ENCODE data around the gene MGMT. TPM values are rescaled to one million over a fixed set of nuclear protein-coding genes. Genes with fewer than 3 reads are reported as not detected.

Gene MGMT
- total and polyA plus RNA-seq, 4 experiments from 2014 or later, result 18.5 to 31.3 (median 24.4) TPM

GRCh38 chr10:129645487-129645886 lies 178.4 kb downstream of the MGMT start:
- Mint-ChIP-seq H3K4me3 (no peak overlapping the region), H3K27ac (no peak overlapping the region), H3K4me1 (peaks cover 0 to 3% (median 1%) of the 10 kb centered on the region in 4 donors), H3K36me3 (peaks cover 12 to 38% of the 10 kb centered on the region in 2 donors), H3K27me3 (no peaks in the 10 kb centered on the region), H3K9me3 (peaks cover 0 to 24% (median 3%) of the 10 kb centered on the region in 8 donors)
- no peak overlapping the region for H3K4me3 ChIP-seq (ENCODE audit: low read length in 2 of 2)
- H3K36me3 ChIP-seq (ENCODE audit: insufficient read depth, low read length), result no peaks in the 10 kb centered on the region
- ChIA-PET POLR2A (ENCODE audit: partially characterized antibody) (no interaction called here), CTCF (ENCODE audit: partially characterized antibody) (no interaction called here)
- H3K27ac ChIP-seq (ENCODE audit: low read depth, low read length), result no peak overlapping the region
- no peaks in the 10 kb centered on the region for H3K4me1 ChIP-seq (ENCODE audit: insufficient read depth, low read length)
- DNase-seq, result no peak
- no peaks in the 10 kb centered on the region for H3K27me3 ChIP-seq (ENCODE audit: insufficient read depth, low read length)
- intact Hi-C loops (cut with micrococcal nuclease), result no loop called here
- H3K9me3 ChIP-seq (ENCODE audit: control insufficient read depth in 1 of 2, low read length in 2 of 2), result no peaks in the 10 kb centered on the region

GRCh38 chr10:129646973-129647372 lies 179.9 kb downstream of the MGMT start:
- peaks cover 12 to 38% of the 10 kb centered on the region in 2 donors for H3K36me3 Mint-ChIP-seq
- Histone ChIP-seq H3K9me3 (ENCODE audit: control insufficient read depth in 1 of 2, low read length in 2 of 2) (no peaks in the 10 kb centered on the region), H3K36me3 (ENCODE audit: insufficient read depth, low read length) (no peaks in the 10 kb centered on the region), H3K4me3 (ENCODE audit: low read length in 2 of 2) (no peak overlapping the region), H3K4me1 (ENCODE audit: insufficient read depth, low read length) (no peaks in the 10 kb centered on the region), H3K27ac (ENCODE audit: low read depth, low read length) (no peak overlapping the region), H3K27me3 (ENCODE audit: insufficient read depth, low read length) (no peaks in the 10 kb centered on the region)
- intact Hi-C loops (cut with micrococcal nuclease), result no loop called here
- ChIA-PET POLR2A (ENCODE audit: partially characterized antibody) (no interaction called here), CTCF (ENCODE audit: partially characterized antibody) (no interaction called here)
- H3K27me3 Mint-ChIP-seq, result no peaks in the 10 kb centered on the region
- H3K4me1 Mint-ChIP-seq, result peaks cover 0 to 3% (median 1%) of the 10 kb centered on the region in 4 donors
- no peak overlapping the region for H3K4me3 Mint-ChIP-seq
- peaks cover 0 to 20% (median 3%) of the 10 kb centered on the region in 8 donors for H3K9me3 Mint-ChIP-seq
- no peak for DNase-seq
- H3K27ac Mint-ChIP-seq, result no peak overlapping the region

GRCh38 chr10:129647590-129647989 lies 180.5 kb downstream of the MGMT start:
- POLR2A ChIA-PET (ENCODE audit: partially characterized antibody), result no interaction called here
- no peaks in the 10 kb centered on the region for H3K4me1 ChIP-seq (ENCODE audit: insufficient read depth, low read length)
- peaks cover 0 to 3% (median 1%) of the 10 kb centered on the region in 4 donors for H3K4me1 Mint-ChIP-seq
- intact Hi-C loops (cut with micrococcal nuclease), result no loop called here
- no peak overlapping the region for H3K27ac Mint-ChIP-seq
- CTCF ChIA-PET (ENCODE audit: partially characterized antibody), result no interaction called here
- H3K27ac ChIP-seq (ENCODE audit: low read depth, low read length), result no peak overlapping the region
- no peaks in the 10 kb centered on the region for H3K27me3 ChIP-seq (ENCODE audit: insufficient read depth, low read length)
- H3K4me3 ChIP-seq (ENCODE audit: low read length in 2 of 2), result no peak overlapping the region
- H3K4me3 Mint-ChIP-seq, result no peak overlapping the region
- H3K9me3 Mint-ChIP-seq, result peaks cover 0 to 20% (median 3%) of the 10 kb centered on the region in 8 donors
- no peak for DNase-seq
- no peaks in the 10 kb centered on the region for H3K27me3 Mint-ChIP-seq
- peaks cover 12 to 38% of the 10 kb centered on the region in 2 donors for H3K36me3 Mint-ChIP-seq
- H3K9me3 ChIP-seq (ENCODE audit: control insufficient read depth in 1 of 2, low read length in 2 of 2), result no peaks in the 10 kb centered on the region
- H3K36me3 ChIP-seq (ENCODE audit: insufficient read depth, low read length), result no peaks in the 10 kb centered on the region

- Histone ChIP-seq H3K4me3 (ENCODE audit: low read length in 2 of 2) (no peak overlapping the region), H3K27ac (ENCODE audit: low read depth, low read length) (no peak overlapping the region), H3K36me3 (ENCODE audit: insufficient read depth, low read length) (no peaks in the 10 kb centered on the region), H3K4me1 (ENCODE audit: insufficient read depth, low read length) (no peaks in the 10 kb centered on the region), H3K9me3 (ENCODE audit: control insufficient read depth in 1 of 2, low read length in 2 of 2) (no peaks in the 10 kb centered on the region), H3K27me3 (ENCODE audit: insufficient read depth, low read length) (no peaks in the 10 kb centered on the region)
- no peaks in the 10 kb centered on the region for H3K27me3 Mint-ChIP-seq
- no peak overlapping the region for H3K27ac Mint-ChIP-seq
- no peak overlapping the region for H3K4me3 Mint-ChIP-seq
- ChIA-PET CTCF (ENCODE audit: partially characterized antibody) (no interaction called here), POLR2A (ENCODE audit: partially characterized antibody) (no interaction called here)
- H3K4me1 Mint-ChIP-seq, result peaks cover 0 to 4% (median 2%) of the 10 kb centered on the region in 4 donors
- peaks cover 0 to 24% (median 3%) of the 10 kb centered on the region in 8 donors for H3K9me3 Mint-ChIP-seq
- intact Hi-C loops (cut with micrococcal nuclease), result no loop called here
- peaks cover 18 to 42% of the 10 kb centered on the region in 2 donors for H3K36me3 Mint-ChIP-seq
- DNase-seq, result no peak
Observed at GRCh38 chr10:129648856-129649255, 181.8 kb downstream of the MGMT start.

- Mint-ChIP-seq H3K27me3 (no peaks in the 10 kb centered on the region), H3K4me1 (peaks cover 0 to 3% (median 1%) of the 10 kb centered on the region in 4 donors), H3K27ac (no peak overlapping the region), H3K9me3 (peaks cover 0 to 27% (median 2%) of the 10 kb centered on the region in 8 donors), H3K4me3 (no peak overlapping the region), H3K36me3 (peaks cover 17 to 38% of the 10 kb centered on the region in 2 donors)
- no peaks in the 10 kb centered on the region for H3K36me3 ChIP-seq (ENCODE audit: insufficient read depth, low read length)
- DNase-seq, result no peak
- H3K27me3 ChIP-seq (ENCODE audit: insufficient read depth, low read length), result no peaks in the 10 kb centered on the region
- POLR2A ChIA-PET (ENCODE audit: partially characterized antibody), result no interaction called here
- CTCF ChIA-PET (ENCODE audit: partially characterized antibody), result no interaction called here
- no peak overlapping the region for H3K4me3 ChIP-seq (ENCODE audit: low read length in 2 of 2)
- intact Hi-C loops (cut with micrococcal nuclease), result no loop called here
- H3K9me3 ChIP-seq (ENCODE audit: control insufficient read depth in 1 of 2, low read length in 2 of 2), result no peaks in the 10 kb centered on the region
- H3K4me1 ChIP-seq (ENCODE audit: insufficient read depth, low read length), result no peaks in the 10 kb centered on the region
- no peak overlapping the region for H3K27ac ChIP-seq (ENCODE audit: low read depth, low read length)
Observed at GRCh38 chr10:129652021-129652420, 185.0 kb downstream of the MGMT start.

GRCh38 chr10:129652521-129653201 lies 185.6 kb downstream of the MGMT start:
- H3K36me3 Mint-ChIP-seq, result peaks cover 17 to 36% of the 10 kb centered on the region in 2 donors
- ChIA-PET POLR2A (ENCODE audit: partially characterized antibody) (no interaction called here), CTCF (ENCODE audit: partially characterized antibody) (no interaction called here)
- no peaks in the 10 kb centered on the region for H3K4me1 ChIP-seq (ENCODE audit: insufficient read depth, low read length)
- no peak overlapping the region for H3K4me3 Mint-ChIP-seq
- intact Hi-C loops (cut with micrococcal nuclease), result no loop called here
- no peak overlapping the region for H3K27ac Mint-ChIP-seq
- peaks cover 0 to 26% (median 3%) of the 10 kb centered on the region in 8 donors for H3K9me3 Mint-ChIP-seq
- no peak overlapping the region for H3K4me3 ChIP-seq (ENCODE audit: low read length in 2 of 2)
- H3K27me3 ChIP-seq (ENCODE audit: insufficient read depth, low read length), result no peaks in the 10 kb centered on the region
- H3K27me3 Mint-ChIP-seq, result no peaks in the 10 kb centered on the region
- no peak overlapping the region for H3K27ac ChIP-seq (ENCODE audit: low read depth, low read length)
- no peaks in the 10 kb centered on the region for H3K36me3 ChIP-seq (ENCODE audit: insufficient read depth, low read length)
- DNase-seq, result no peak
- no peaks in the 10 kb centered on the region for H3K9me3 ChIP-seq (ENCODE audit: control insufficient read depth in 1 of 2, low read length in 2 of 2)
- H3K4me1 Mint-ChIP-seq, result peaks cover 0 to 3% (median 1%) of the 10 kb centered on the region in 4 donors

- no peak for DNase-seq
- Mint-ChIP-seq H3K4me1 (peaks cover 0 to 3% (median 1%) of the 10 kb centered on the region in 4 donors), H3K36me3 (peaks cover 20 to 37% of the 10 kb centered on the region in 2 donors), H3K9me3 (peaks cover 0 to 29% (median 3%) of the 10 kb centered on the region in 8 donors), H3K27ac (no peak overlapping the region), H3K27me3 (no peaks in the 10 kb centered on the region), H3K4me3 (no peak overlapping the region)
- intact Hi-C loops (cut with micrococcal nuclease), result no loop called here
- H3K9me3 ChIP-seq (ENCODE audit: control insufficient read depth in 1 of 2, low read length in 2 of 2), result no peaks in the 10 kb centered on the region
- no peak overlapping the region for H3K27ac ChIP-seq (ENCODE audit: low read depth, low read length)
- no peak overlapping the region for H3K4me3 ChIP-seq (ENCODE audit: low read length in 2 of 2)
- no peaks in the 10 kb centered on the region for H3K4me1 ChIP-seq (ENCODE audit: insufficient read depth, low read length)
- H3K36me3 ChIP-seq (ENCODE audit: insufficient read depth, low read length), result no peaks in the 10 kb centered on the region
- no peaks in the 10 kb centered on the region for H3K27me3 ChIP-seq (ENCODE audit: insufficient read depth, low read length)
- ChIA-PET CTCF (ENCODE audit: partially characterized antibody) (no interaction called here), POLR2A (ENCODE audit: partially characterized antibody) (no interaction called here)
Observed at GRCh38 chr10:129653428-129653827, 186.4 kb downstream of the MGMT start.

Measured in CD4-positive, alpha-beta memory T cell (primary cell).